Measurements from ENCODE around the gene COL1A1.

The COL1A1 gene

DNA sequence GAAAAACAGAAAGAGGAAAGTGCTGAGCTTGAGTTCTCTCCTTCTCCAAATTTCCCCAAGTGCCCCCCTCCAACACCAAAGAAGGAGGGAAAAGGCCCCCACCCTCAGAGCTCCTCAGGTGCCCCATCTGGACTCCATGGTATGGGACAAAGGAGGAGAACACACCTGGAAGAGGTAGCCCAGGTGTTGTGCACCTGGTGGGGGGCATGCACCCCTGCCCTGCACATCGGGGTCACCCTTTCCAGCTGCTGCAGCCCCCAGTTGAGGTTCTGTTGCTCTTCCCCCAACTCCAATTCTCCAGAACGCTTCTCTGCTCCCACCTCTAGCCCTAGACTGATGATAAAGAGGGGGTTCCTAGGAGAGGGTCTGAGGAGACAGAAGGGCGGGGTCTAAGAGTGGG, 3.0 kb upstream of the COL1A1 start:
- peak overlapping the region; percentile 58 for H3K27ac ChIP-seq (ENCODE audit: low read depth, low read length)
- peaks cover 41% of the 10 kb centered on the region for H3K4me1 ChIP-seq (ENCODE audit: control insufficient read depth, insufficient read depth, low read length)
- H3K4me3 ChIP-seq (ENCODE audit: low read length) = no peak overlapping the region
- H3K27me3 ChIP-seq (ENCODE audit: control insufficient read depth, insufficient read depth, low read length) = peaks cover 7% of the 10 kb centered on the region
- H3K9ac ChIP-seq (ENCODE audit: low read length) = no peak overlapping the region
- H3K36me3 ChIP-seq (ENCODE audit: control insufficient read depth, insufficient read depth, low read length) = no peaks in the 10 kb centered on the region

GRCh38 chr17:50203604-50204345, 2.3 kb upstream of the COL1A1 start:
- H3K36me3 ChIP-seq (ENCODE audit: control insufficient read depth, insufficient read depth, low read length) = no peaks in the 10 kb centered on the region
- H3K27ac ChIP-seq (ENCODE audit: low read depth, low read length) = peak overlapping the region; percentile 33
- H3K4me3 ChIP-seq (ENCODE audit: low read length) = no peak overlapping the region
- no peak overlapping the region for H3K9ac ChIP-seq (ENCODE audit: low read length)
- H3K27me3 ChIP-seq (ENCODE audit: control insufficient read depth, insufficient read depth, low read length) = peaks cover 7% of the 10 kb centered on the region
- peaks cover 36% of the 10 kb centered on the region for H3K4me1 ChIP-seq (ENCODE audit: control insufficient read depth, insufficient read depth, low read length)

DNA sequence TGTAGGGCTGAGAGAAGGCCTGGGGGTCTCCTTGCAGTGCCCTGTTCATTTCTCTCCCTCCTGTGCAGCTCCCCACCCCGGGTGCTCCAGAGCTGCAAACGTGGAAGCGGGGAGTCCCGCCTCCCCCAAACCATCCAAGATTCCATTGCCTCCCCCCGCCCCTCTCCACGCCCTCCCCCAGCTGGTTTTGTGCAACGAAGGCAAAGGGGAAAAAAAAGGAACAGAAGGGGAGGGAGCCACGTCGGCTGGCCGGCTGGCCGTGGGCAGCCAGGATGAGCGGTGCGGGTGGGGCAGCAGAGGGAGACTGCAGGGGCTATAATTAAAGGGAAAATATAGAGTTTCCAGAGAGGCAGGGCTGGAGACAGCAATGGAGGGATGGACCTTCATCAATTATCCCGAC, 1.7 kb upstream of the COL1A1 start:
- H3K4me1 ChIP-seq (ENCODE audit: control insufficient read depth, insufficient read depth, low read length) = peaks cover 37% of the 10 kb centered on the region
- H3K4me3 ChIP-seq (ENCODE audit: low read length) = no peak overlapping the region
- H3K9ac ChIP-seq (ENCODE audit: low read length) = no peak overlapping the region
- peak overlapping the region; percentile 33 for H3K27ac ChIP-seq (ENCODE audit: low read depth, low read length)
- peaks cover 2% of the 10 kb centered on the region for H3K36me3 ChIP-seq (ENCODE audit: control insufficient read depth, insufficient read depth, low read length)
- H3K27me3 ChIP-seq (ENCODE audit: control insufficient read depth, insufficient read depth, low read length) = peaks cover 7% of the 10 kb centered on the region

DNA sequence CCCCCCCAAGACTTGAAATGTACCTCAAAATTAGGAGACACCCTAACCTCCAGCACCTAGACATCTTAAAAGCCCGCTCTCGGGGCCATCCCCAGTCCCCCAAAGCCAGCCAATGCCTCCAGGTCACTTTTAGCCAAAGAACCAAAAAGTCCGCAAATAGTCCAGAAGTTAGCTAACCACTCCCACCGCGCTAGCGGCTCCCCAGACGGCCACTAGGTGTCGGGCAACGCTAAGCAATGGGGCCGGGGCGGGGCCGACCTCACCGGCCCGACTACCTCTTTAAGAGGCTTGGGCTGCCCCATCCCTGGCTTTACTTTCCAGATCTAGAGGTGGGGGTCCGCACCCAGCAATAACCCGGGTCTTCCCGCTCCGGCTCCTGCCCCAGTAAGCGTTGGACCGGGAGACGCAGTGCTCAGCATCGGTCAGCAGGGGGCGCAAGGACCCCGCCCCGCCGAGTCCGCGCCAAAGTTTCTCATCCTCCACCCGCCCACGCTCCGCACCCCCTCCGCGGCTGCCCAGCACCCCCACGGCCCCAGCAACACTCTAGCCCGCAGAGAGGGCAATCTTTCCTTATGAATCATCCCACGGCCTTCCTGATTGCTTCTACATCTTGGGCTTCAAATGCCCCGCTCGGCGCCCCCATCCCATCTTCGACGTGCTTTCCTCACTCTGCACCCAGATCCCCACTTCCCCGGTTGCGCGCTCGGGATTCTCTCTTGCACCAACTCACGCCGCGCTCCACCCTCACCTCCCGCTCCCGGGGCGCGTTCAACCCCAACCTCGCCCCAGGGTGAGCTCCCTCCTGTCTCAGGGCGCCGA, 765 bp downstream of the COL1A1 start:
- Histone ChIP-seq H3K9ac (ENCODE audit: low read length) (peak overlapping the region; percentile 85), H3K4me3 (ENCODE audit: low read length) (peak overlapping the region; percentile 72), H3K4me1 (ENCODE audit: control insufficient read depth, insufficient read depth, low read length) (peaks cover 44% of the 10 kb centered on the region), H3K27ac (ENCODE audit: low read depth, low read length) (peak overlapping the region; percentile 94), H3K27me3 (ENCODE audit: control insufficient read depth, insufficient read depth, low read length) (peaks cover 7% of the 10 kb centered on the region), H3K36me3 (ENCODE audit: control insufficient read depth, insufficient read depth, low read length) (peaks cover 23% of the 10 kb centered on the region)

DNA sequence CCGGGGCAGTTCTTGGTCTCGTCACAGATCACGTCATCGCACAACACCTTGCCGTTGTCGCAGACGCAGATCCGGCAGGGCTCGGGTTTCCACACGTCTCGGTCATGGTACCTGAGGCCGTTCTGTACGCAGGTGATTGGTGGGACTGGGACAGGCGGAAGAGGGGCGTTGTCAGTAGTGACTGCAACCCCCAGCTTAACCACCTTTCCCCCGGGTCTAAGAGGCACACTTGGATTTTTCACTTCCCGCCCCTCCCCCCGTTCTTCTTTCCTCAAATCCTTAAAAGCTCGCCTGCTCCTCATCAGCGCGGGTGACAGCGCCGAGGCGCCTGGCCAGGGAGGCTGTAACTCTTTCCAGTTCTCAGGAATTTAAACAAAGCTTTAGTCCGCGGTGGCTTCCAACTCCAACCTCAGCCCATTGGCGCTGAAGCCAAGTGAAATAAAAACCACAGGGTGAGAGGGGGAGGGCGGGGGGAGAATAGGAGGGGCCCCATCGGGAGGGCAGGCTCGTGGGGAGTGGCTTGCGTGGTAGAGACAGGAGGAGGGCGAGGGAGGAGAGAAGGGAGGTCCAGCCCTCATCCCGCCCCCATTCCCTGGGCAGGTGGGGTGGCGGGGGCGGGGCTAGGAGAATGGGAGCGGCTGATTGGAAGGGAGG, 1.5 kb downstream of the COL1A1 start:
- peaks cover 39% of the 10 kb centered on the region for H3K4me1 ChIP-seq (ENCODE audit: control insufficient read depth, insufficient read depth, low read length)
- peak overlapping the region; percentile 94 for H3K27ac ChIP-seq (ENCODE audit: low read depth, low read length)
- H3K4me3 ChIP-seq (ENCODE audit: low read length) = peak overlapping the region; percentile 72
- H3K27me3 ChIP-seq (ENCODE audit: control insufficient read depth, insufficient read depth, low read length) = peaks cover 7% of the 10 kb centered on the region
- H3K9ac ChIP-seq (ENCODE audit: low read length) = peak overlapping the region; percentile 13
- peaks cover 30% of the 10 kb centered on the region for H3K36me3 ChIP-seq (ENCODE audit: control insufficient read depth, insufficient read depth, low read length)

DNA sequence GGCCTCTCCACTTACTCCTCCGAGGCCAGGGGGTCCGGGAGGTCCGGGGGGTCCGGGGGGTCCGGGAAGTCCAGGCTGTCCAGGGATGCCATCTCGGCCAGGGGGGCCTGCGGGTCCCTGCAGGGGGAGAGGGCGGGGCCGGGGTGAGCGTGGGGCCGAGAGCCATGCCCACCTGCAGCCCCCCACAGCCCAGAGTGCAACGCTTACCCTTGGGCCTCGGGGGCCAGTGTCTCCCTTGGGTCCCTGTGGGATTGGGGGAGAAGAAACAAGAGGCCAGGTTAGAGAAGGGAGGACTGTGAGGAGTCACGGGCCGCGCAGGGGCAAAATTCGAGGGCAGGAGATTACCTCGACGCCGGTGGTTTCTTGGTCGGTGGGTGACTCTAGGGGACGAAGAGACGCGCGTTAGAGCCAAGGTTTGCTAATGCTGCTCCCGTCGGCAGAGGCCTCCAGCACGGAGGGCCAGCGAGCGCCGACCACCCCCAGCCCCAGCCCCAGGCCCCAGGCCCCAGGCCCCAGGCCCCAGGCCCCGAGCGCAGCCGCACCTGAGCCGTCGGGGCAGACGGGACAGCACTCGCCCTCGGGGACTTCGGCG, 2.1 kb downstream of the COL1A1 start:
- Histone ChIP-seq H3K27ac (ENCODE audit: low read depth, low read length) (peak overlapping the region; percentile 82), H3K9ac (ENCODE audit: low read length) (peak overlapping the region; percentile 13), H3K4me1 (ENCODE audit: control insufficient read depth, insufficient read depth, low read length) (peaks cover 37% of the 10 kb centered on the region)

GRCh38 chr17:50198026-50198669, 3.3 kb downstream of the COL1A1 start:
- Histone ChIP-seq H3K36me3 (ENCODE audit: control insufficient read depth, insufficient read depth, low read length) (peaks cover 42% of the 10 kb centered on the region), H3K4me3 (ENCODE audit: low read length) (no peak overlapping the region)

More for the DNA sequence above, 2.1 kb downstream of the COL1A1 start:
- Histone ChIP-seq H3K36me3 (ENCODE audit: control insufficient read depth, insufficient read depth, low read length) (peaks cover 34% of the 10 kb centered on the region), H3K27me3 (ENCODE audit: control insufficient read depth, insufficient read depth, low read length) (peaks cover 7% of the 10 kb centered on the region), H3K4me3 (ENCODE audit: low read length) (peak overlapping the region; percentile 72)

GRCh38 chr17:50196826-50197225, 4.6 kb downstream of the COL1A1 start:
- Histone ChIP-seq H3K4me1 (ENCODE audit: control insufficient read depth, insufficient read depth, low read length) (peaks cover 32% of the 10 kb centered on the region), H3K27ac (ENCODE audit: low read depth, low read length) (peak overlapping the region; percentile 58), H3K36me3 (ENCODE audit: control insufficient read depth, insufficient read depth, low read length) (peaks cover 55% of the 10 kb centered on the region), H3K9ac (ENCODE audit: low read length) (no peak overlapping the region), H3K4me3 (ENCODE audit: low read length) (no peak overlapping the region), H3K27me3 (ENCODE audit: control insufficient read depth, insufficient read depth, low read length) (peaks cover 3% of the 10 kb centered on the region)

More at GRCh38 chr17:50198026-50198669, 3.3 kb downstream of the COL1A1 start:
- peaks cover 29% of the 10 kb centered on the region for H3K4me1 ChIP-seq (ENCODE audit: control insufficient read depth, insufficient read depth, low read length)
- H3K27ac ChIP-seq (ENCODE audit: low read depth, low read length) = peak overlapping the region; percentile 58
- H3K27me3 ChIP-seq (ENCODE audit: control insufficient read depth, insufficient read depth, low read length) = peaks cover 7% of the 10 kb centered on the region
- no peak overlapping the region for H3K9ac ChIP-seq (ENCODE audit: low read length)

DNA sequence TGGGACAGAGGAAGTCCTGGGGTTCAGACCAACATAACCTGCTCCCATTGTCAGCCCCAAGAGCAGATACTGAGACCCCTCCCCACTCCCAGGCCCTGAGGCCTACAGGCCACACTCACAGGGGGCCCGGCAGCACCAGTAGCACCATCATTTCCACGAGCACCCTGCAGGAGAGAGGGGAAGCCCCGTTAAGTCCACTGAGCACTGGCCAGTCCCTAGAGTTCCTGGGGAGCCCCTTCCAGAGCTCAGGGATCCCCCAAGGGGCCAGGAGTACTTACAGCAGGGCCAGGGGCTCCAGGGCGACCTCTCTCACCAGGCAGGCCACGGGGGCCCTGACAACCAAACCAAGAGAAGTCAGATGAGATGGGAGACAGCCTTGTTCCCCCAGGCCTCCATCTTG, 5.4 kb downstream of the COL1A1 start:
- H3K36me3 ChIP-seq (ENCODE audit: control insufficient read depth, insufficient read depth, low read length) = peaks cover 63% of the 10 kb centered on the region
- H3K9ac ChIP-seq (ENCODE audit: low read length) = no peak overlapping the region
- peaks cover 30% of the 10 kb centered on the region for H3K4me1 ChIP-seq (ENCODE audit: control insufficient read depth, insufficient read depth, low read length)
- H3K4me3 ChIP-seq (ENCODE audit: low read length) = no peak overlapping the region
- H3K27ac ChIP-seq (ENCODE audit: low read depth, low read length) = peak overlapping the region; percentile 58
- peaks cover 2% of the 10 kb centered on the region for H3K27me3 ChIP-seq (ENCODE audit: control insufficient read depth, insufficient read depth, low read length)

DNA sequence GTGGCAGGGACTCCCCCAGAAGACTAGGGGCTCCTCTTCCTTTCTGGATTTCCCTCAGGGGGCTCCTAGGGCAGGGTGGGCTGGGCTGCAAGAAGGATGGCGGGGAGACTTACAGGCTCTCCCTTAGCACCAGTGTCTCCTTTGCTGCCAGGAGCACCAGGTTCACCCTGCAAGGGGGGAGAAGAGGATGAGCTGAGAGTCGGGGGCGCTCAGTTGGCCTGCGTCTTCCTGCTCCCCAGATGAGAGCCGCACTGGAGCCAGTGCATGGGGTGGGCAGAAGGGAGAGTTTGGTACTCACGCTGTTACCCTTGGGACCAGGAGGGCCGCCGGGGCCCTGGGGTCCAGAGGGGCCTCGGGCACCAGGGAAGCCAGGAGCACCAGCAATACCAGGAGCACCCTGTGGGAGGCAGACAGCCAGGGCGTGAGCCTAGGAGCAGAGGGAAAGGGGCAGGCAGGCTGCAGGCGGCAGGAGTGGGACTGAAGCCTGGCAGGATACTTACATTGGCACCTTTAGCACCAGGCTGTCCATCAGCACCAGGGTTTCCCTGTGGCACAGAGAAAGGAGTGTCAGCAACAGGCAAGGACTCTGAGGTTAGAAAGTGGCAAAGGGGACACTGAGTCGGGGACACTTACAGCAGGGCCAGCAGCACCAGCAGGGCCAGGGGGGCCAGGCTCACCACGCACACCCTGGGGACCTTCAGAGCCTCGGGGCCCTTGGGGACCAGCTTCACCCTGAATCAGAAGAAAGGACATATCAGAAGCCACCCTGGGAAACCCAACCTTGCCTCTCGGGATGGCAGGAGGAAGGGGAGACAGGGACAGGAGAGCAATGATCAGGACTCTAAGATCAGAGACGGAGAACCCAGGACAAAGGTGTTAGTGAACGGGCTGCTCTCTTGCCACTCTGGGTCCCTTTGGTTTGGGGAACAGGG, 6.2 kb downstream of the COL1A1 start:
- H3K9ac ChIP-seq (ENCODE audit: low read length) = no peak overlapping the region
- H3K27me3 ChIP-seq (ENCODE audit: control insufficient read depth, insufficient read depth, low read length) = no peaks in the 10 kb centered on the region
- H3K27ac ChIP-seq (ENCODE audit: low read depth, low read length) = peak overlapping the region; percentile 58
- H3K4me1 ChIP-seq (ENCODE audit: control insufficient read depth, insufficient read depth, low read length) = peaks cover 30% of the 10 kb centered on the region
- peaks cover 71% of the 10 kb centered on the region for H3K36me3 ChIP-seq (ENCODE audit: control insufficient read depth, insufficient read depth, low read length)
- no peak overlapping the region for H3K4me3 ChIP-seq (ENCODE audit: low read length)
